Activated CD8-positive, alpha-beta memory T cell treated with anti-CD3 and anti-CD28 coated beads, Interleukin-2, amount 50 U/mL, for 48 hours (primary cell): ENCODE data around the gene MND1.

ENCODE experiments used
- DNase-seq: peaks from one replicate; pipeline ENCODE4 v3.0.0-alpha.2; 2020

Gene MND1

GRCh38 chr4:153347117-153347516 lies 2.6 kb downstream of the MND1 start:
- DNase-seq, result no peak

- no peak for DNase-seq
Measured at GRCh38 chr4:153348006-153348405, 3.5 kb downstream of the MND1 start.

GRCh38 chr4:153349206-153349805 lies 4.8 kb downstream of the MND1 start:
- no peak for DNase-seq

GRCh38 chr4:153362184-153362583 lies 17.7 kb downstream of the MND1 start:
- DNase-seq, result no peak

- DNase-seq, result no peak
Measured at GRCh38 chr4:153364061-153364460, 19.6 kb downstream of the MND1 start.

DNA sequence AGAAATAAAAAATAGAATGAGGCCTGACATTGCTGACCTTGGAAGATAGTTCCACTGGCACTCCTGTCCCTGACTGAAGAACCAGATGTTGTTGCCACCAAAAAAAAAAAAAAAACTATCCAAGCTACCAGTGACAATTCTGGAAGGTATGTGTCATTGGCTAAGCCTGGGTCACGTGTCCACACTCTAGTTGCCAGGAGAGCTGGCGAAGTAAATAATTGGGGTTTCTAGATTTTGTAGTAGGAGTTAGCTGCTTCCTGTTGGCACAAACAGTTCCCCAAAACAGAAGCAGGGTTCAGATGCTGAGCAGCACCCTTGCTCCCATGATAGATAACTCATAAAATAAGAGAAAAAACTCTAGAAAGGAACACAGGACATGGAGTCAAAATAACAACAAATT lies 20.5 kb downstream of the MND1 start:
- DNase-seq, result no peak

DNA sequence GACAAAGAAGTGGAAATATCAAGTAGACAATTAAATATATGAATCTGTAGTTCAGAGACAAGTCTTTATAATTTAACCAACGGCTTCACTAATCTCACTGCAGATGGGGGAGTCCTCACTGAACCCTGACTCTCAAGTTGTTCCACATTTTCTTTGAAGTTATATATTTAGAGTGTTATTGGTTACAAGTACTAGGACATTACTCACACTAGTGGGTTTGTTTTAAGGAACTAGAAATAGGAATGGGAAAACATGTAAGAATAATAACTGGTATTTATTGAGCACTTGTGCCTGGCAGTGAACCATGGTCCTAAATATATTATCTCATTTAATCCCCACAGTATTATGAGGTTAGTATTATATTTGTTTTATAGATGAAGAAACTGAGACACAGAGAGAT lies 22.0 kb downstream of the MND1 start:
- no peak for DNase-seq

DNA sequence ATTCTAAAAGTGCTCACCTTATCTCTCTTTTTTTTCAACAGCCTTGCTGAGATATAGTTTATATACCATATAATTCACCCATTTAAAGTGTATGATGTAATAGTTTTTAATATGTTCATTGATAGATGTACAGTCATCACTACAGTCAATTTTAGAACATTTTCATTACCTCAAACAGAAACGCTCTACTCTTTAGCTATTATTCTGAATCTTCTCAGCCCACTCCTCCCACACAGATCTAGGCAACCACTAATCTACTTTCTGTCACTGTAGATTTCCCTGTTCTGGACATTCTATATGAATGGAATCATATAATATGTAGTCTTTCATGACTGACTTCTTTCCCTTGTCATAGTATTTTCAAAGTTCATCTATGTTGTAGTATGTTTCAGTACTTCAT lies 22.6 kb downstream of the MND1 start:
- DNase-seq, result no peak

DNA sequence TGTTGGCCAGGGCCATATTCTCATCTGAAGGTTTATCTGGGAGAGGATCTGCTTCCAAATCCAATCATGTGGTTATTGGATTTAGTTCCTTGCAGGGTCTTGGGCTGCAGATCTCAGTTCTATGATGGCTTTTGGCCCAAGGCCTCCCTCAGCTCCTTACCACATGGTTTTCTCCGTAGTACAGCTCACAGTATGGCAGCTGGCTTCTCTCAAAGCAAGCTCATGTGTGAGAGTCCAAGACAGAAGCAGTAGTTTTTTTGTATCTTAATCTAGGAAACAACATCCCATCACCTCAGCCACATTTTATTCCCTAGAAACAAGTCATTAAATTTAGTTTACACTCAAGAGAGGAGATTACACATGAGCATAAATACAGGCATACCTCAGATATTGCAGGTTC lies 24.5 kb downstream of the MND1 start:
- no peak for DNase-seq

- DNase-seq, result no peak
Measured at GRCh38 chr4:153371701-153372234, 27.3 kb downstream of the MND1 start.

GRCh38 chr4:153372967-153373562 lies 28.6 kb downstream of the MND1 start:
- DNase-seq, result no peak

GRCh38 chr4:153374442-153374841 lies 30.0 kb downstream of the MND1 start:
- no peak for DNase-seq

- DNase-seq, result no peak
Measured at GRCh38 chr4:153375303-153375702, 30.8 kb downstream of the MND1 start.

- DNase-seq, result no peak
Measured at GRCh38 chr4:153383131-153383530, 38.6 kb downstream of the MND1 start.

DNA sequence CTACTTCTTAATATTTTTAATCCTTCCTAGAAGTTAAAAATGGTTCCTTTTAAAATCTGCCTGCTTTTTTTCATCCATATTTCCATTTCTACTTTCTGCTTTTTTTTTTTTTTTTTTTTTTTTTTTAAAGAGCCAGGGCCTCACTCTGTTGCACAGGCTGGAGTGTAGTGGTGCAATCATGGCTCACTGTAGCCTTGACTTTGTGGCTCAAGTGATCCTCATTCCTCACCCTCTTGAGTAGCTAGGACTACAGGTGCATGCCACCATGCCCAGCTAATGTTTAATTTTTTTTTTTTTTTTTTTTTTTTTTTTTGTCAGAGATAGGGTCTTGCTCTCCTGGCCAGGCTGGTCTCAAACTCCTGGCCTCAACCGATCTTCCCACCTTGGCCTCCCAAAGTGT lies 39.7 kb downstream of the MND1 start:
- DNase-seq, result no peak

DNA sequence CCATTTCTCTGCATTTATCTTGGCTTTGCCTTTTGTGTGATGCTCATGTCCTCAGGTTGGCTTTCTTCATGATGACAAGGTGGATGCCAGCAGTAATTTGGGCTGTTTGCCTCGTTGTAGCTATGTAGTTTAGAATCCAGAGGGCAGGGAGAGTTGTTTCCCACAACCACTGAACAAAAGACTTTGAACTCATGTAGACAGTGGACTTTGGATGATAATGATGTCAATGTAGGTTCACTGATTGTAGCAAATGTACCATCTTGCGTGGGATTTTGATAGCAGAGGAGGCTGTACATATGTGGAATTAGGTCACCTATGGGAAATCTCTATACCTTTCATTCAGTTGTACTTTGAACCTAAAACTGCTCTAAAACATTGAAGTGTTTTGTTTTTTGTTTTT lies 41.3 kb downstream of the MND1 start:
- no peak for DNase-seq

- no peak for DNase-seq
Measured at GRCh38 chr4:153387981-153388380, 43.5 kb downstream of the MND1 start.

DNA sequence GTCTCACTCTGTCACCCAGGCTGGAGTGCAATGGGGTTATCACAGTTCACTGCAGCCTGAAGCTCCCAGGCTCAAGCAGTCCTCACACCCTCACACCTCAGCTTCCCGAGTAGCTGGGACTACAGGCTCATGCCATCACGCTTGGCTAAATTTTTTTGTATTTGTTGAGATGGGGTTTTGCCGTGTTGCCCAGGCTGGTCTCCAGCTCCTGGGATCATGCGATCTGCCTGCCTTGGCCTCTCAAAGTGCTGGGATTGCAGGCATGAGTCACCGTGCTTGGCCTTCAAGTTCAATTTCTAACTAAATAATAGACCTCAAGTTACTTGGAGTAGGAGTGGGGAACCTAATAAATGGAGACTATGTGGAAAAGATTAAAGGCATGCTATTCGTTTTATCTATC lies 48.9 kb downstream of the MND1 start:
- no peak for DNase-seq

DNA sequence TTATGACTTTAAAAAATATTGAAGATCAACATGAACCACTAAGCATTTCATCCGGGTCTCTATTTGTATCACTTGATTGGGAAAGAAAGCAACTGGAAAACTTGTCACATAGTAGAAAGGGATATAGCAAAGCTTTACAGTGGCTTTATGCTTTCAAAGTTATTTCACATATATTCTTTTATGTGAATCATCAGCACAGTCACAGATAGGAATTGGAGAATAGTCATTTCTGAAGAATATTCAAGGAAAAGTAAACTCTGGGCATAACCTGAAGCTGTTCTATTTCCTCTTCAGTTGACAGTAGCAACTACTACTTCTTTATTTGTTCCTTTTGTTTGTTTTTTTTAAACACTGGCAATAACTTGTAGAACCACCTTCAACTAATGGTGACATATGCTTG lies 50.5 kb downstream of the MND1 start:
- no peak for DNase-seq

DNA sequence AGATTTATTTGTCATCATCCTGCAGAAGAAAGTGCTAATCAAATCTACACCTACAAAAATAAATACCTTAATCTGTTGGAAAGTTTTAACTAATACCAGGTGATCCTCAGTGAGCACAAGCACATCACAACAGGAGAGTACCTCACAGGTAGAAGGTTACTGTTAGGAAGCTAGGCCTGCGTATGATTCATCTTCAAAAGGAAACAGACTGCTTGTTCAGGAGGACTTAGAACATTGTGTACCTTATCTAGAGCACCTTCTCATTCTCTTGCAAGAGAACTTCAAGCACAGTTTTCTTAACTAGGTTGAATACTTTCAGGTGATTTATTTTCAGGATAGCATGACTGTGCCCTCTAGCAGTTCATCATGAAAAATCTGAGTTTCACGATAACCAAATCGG lies 54.2 kb downstream of the MND1 start:
- DNase-seq, result no peak

DNA sequence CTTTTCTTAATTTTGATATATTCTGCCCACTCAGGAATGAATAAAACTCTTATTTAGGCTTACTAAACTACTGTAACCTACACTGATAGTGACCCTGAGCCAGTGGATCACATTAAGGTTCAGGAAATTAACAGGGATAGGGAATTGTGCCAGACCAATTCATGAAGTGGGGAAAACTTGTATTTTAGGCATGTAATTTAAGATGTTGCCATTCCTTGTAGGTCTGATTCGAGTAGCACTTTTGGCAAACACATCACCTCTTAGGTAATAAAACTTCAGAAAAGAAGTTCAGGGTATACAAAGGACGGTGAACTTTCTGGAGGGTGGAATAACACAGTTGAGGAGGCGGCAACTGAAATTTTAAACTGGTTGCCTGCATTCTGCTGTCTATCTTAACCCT lies 54.9 kb downstream of the MND1 start:
- DNase-seq, result no peak

DNA sequence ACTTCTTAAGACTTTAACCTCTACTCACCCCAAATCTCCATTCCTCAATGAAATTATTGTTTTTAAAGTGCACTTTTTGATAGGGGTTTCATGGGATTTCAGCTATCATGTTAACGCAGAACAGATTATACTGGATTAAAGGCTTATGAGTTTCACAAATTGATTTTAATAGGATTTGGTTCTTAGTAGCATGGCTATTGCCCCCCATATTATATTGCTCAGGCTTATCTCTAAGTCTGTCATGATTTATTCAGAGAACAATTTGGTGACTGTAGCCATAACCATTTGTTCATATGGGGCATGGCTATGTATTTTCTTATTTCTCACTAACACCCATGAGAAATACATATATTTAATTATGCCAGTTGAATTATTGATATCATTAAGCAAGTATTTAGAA lies 57.0 kb downstream of the MND1 start:
- no peak for DNase-seq

- DNase-seq, result no peak
Measured at GRCh38 chr4:153402366-153402765, 57.9 kb downstream of the MND1 start.

GRCh38 chr4:153403726-153404125 lies 59.2 kb downstream of the MND1 start:
- no peak for DNase-seq

- no peak for DNase-seq
Measured at GRCh38 chr4:153407906-153408305, 63.4 kb downstream of the MND1 start.
